Mesothelial cell of epicardium (in vitro differentiated cells): ENCODE measurements around the gene KLHL29. TPM values are rescaled to one million over a fixed set of nuclear protein-coding genes. Genes with fewer than 3 reads are reported as not detected.
"Not testable (repeated sequence)": the region's sequence is repeated elsewhere in the genome, so short reads cannot be mapped to it uniquely, and the experiment has no call there.

Experiments used
- DNase-seq, 2 experiments: peaks; one replicate each; pipeline ENCODE4 v3.0.0; 2021; ENCODE audit warnings: low spot score in 2 of 2; ENCODE audit not compliant: unreplicated experiment in 2 of 2
- H3K27ac Mint-ChIP-seq: 2 replicates; pipeline ENCODE4 v1.8.0; 2021; ENCODE audit warnings: mixed read lengths
- H3K27me3 Mint-ChIP-seq: 2 replicates; pipeline ENCODE4 v1.8.0; 2021; ENCODE audit warnings: low read depth, mixed read lengths
- H3K36me3 Mint-ChIP-seq: 2 replicates; pipeline ENCODE4 v1.8.0; 2021; ENCODE audit warnings: mixed read lengths
- H3K4me1 Mint-ChIP-seq: 2 replicates; pipeline ENCODE4 v1.8.0; 2021; ENCODE audit warnings: mixed read lengths
- H3K4me3 Mint-ChIP-seq: 2 replicates; pipeline ENCODE4 v1.8.0; 2021; ENCODE audit warnings: mild to moderate bottlenecking, moderate library complexity, mixed read lengths
- H3K9me3 Mint-ChIP-seq: 2 replicates; pipeline ENCODE4 v1.8.0; 2021; ENCODE audit warnings: mixed read lengths
- CTCF ChIP-seq: fragments of 200-600 bp; sonication (generic); IDR thresholded peaks from one replicate; pipeline ENCODE4 v1.5.0; 2021; ENCODE audit warnings: antibody characterized with exemption; ENCODE audit not compliant: unreplicated experiment
- total RNA-seq: library from RNA; stranded (reverse); gene quantifications from 3 replicates; pipeline ENCODE4 v1.2.1, GENCODE V29; 2021

KLHL29 gene
- total RNA-seq, 1 donor from 2014 or later: 28.3 TPM

- Mint-ChIP-seq H3K36me3 (no peaks in the 10 kb centered on the region), H3K4me3 (no peak overlapping the region), H3K9me3 (peaks cover 13% of the 10 kb centered on the region), H3K27me3 (no peaks in the 10 kb centered on the region), H3K4me1 (peaks cover 27% of the 10 kb centered on the region), H3K27ac (no peak overlapping the region)
- no peak for TF ChIP-seq CTCF
- DNase-seq: no peak
Measured at GRCh38 chr2:23347471-23348092, 37.4 kb upstream of the KLHL29 start.

GRCh38 chr2:23348093-23348481 lies 36.9 kb upstream of the KLHL29 start:
- H3K4me1 Mint-ChIP-seq: peaks cover 27% of the 10 kb centered on the region
- not testable (repeated sequence) for H3K27ac Mint-ChIP-seq, H3K4me3 Mint-ChIP-seq, H3K36me3 Mint-ChIP-seq, H3K27me3 Mint-ChIP-seq, DNase-seq
- H3K9me3 Mint-ChIP-seq: peaks cover 13% of the 10 kb centered on the region

GRCh38 chr2:23349508-23349907 lies 35.5 kb upstream of the KLHL29 start:
- Mint-ChIP-seq H3K27me3 (no peaks in the 10 kb centered on the region), H3K36me3 (no peaks in the 10 kb centered on the region), H3K4me1 (peaks cover 23% of the 10 kb centered on the region), H3K27ac (no peak overlapping the region), H3K9me3 (peaks cover 13% of the 10 kb centered on the region), H3K4me3 (no peak overlapping the region)
- no peak for TF ChIP-seq CTCF
- DNase-seq: no peak

- H3K9me3 Mint-ChIP-seq: peaks cover 13% of the 10 kb centered on the region
- H3K36me3 Mint-ChIP-seq: no peaks in the 10 kb centered on the region
- no peaks in the 10 kb centered on the region for H3K27me3 Mint-ChIP-seq
- peaks cover 19% of the 10 kb centered on the region for H3K4me1 Mint-ChIP-seq
- no peak for TF ChIP-seq CTCF
- DNase-seq: no peak
- no peak overlapping the region for H3K4me3 Mint-ChIP-seq
- no peak overlapping the region for H3K27ac Mint-ChIP-seq
Measured at GRCh38 chr2:23350041-23350791, 34.8 kb upstream of the KLHL29 start.

GRCh38 chr2:23350792-23351355 lies 34.1 kb upstream of the KLHL29 start:
- Mint-ChIP-seq H3K4me3 (no peak overlapping the region), H3K9me3 (peaks cover 9% of the 10 kb centered on the region), H3K4me1 (peaks cover 19% of the 10 kb centered on the region), H3K27me3 (no peaks in the 10 kb centered on the region), H3K27ac (peak overlapping the region; percentile 53), H3K36me3 (no peaks in the 10 kb centered on the region)
- no peak for DNase-seq
- no peak for TF ChIP-seq CTCF
